NOMO-1 (cell line): ENCODE data around the gene ZSCAN20.

Experiments used
- DNase-seq, 2 experiments: peaks; one replicate each; lab custom pipeline; 2025; ENCODE audit not compliant: unreplicated experiment in 2 of 2; lab: John Stamatoyannopoulos, UW

ZSCAN20 gene

GRCh38 chr1:33524586-33524985 is 52.1 kb downstream of the ZSCAN20 start:
- DNase-seq, result peak; percentile 34 to 75

- no peak for DNase-seq
Measured at GRCh38 chr1:33527934-33528333, 55.5 kb downstream of the ZSCAN20 start.

GRCh38 chr1:33529957-33530356 is 57.5 kb downstream of the ZSCAN20 start:
- DNase-seq, result no peak

- DNase-seq, result no peak
Measured at GRCh38 chr1:33532250-33532649, 59.8 kb downstream of the ZSCAN20 start.

- DNase-seq, result no peak
Measured at GRCh38 chr1:33532936-33533335, 60.5 kb downstream of the ZSCAN20 start.

GRCh38 chr1:33535334-33535733 is 62.9 kb downstream of the ZSCAN20 start:
- DNase-seq, result no peak

- no peak for DNase-seq
Measured at GRCh38 chr1:33537885-33538284, 65.4 kb downstream of the ZSCAN20 start.

GRCh38 chr1:33541966-33542365 is 69.5 kb downstream of the ZSCAN20 start:
- DNase-seq, result no peak
